ENCODE measurements around the gene BEX3.
"Not testable (repeated sequence)": the region's sequence is repeated elsewhere in the genome, so short reads cannot be mapped to it uniquely, and the experiment has no call there.

Gene BEX3

GRCh38 chrX:103393487-103393886 lies 17.1 kb downstream of the BEX3 start:
- peaks cover 26% of the 10 kb centered on the region for H3K27me3 Mint-ChIP-seq
- ATAC-seq (replicated peaks; ENCODE audit: extremely low read depth, poor library complexity, severe bottlenecking) (no peak), DNase-seq (ENCODE audit: low spot score in 2 of 2) (no peak)
- H3K36me3 Mint-ChIP-seq (ENCODE audit: insufficient read depth) = peaks cover 4% of the 10 kb centered on the region
- H3K4me3 Mint-ChIP-seq = no peak overlapping the region
- no peak overlapping the region for H3K27ac Mint-ChIP-seq (ENCODE audit: low read depth)
- H3K9me3 Mint-ChIP-seq = no peaks in the 10 kb centered on the region
- H3K4me1 Mint-ChIP-seq = no peaks in the 10 kb centered on the region

- Mint-ChIP-seq H3K27me3 (no peaks in the 10 kb centered on the region), H3K36me3 (ENCODE audit: insufficient read depth) (peaks cover 4% of the 10 kb centered on the region), H3K4me1 (no peaks in the 10 kb centered on the region), H3K4me3 (no peak overlapping the region), H3K27ac (ENCODE audit: low read depth) (no peak overlapping the region), H3K9me3 (no peaks in the 10 kb centered on the region)
- no peak for DNase-seq (ENCODE audit: low spot score in 2 of 2)
- no peak for ATAC-seq (replicated peaks; ENCODE audit: extremely low read depth, poor library complexity, severe bottlenecking)
Observed at GRCh38 chrX:103396186-103396585, 19.8 kb downstream of the BEX3 start.

- H3K9me3 Mint-ChIP-seq = no peaks in the 10 kb centered on the region
- peaks cover 4% of the 10 kb centered on the region for H3K36me3 Mint-ChIP-seq (ENCODE audit: insufficient read depth)
- no peak overlapping the region for H3K4me3 Mint-ChIP-seq
- DNase-seq (ENCODE audit: low spot score in 2 of 2) (no peak), ATAC-seq (replicated peaks; ENCODE audit: extremely low read depth, poor library complexity, severe bottlenecking) (no peak)
- H3K27ac Mint-ChIP-seq (ENCODE audit: low read depth) = no peak overlapping the region
- H3K27me3 Mint-ChIP-seq = no peaks in the 10 kb centered on the region
- H3K4me1 Mint-ChIP-seq = no peaks in the 10 kb centered on the region
Observed at GRCh38 chrX:103396660-103397059, 20.3 kb downstream of the BEX3 start.

- Mint-ChIP-seq H3K27ac (ENCODE audit: low read depth) (no peak overlapping the region), H3K36me3 (ENCODE audit: insufficient read depth) (peaks cover 4% of the 10 kb centered on the region), H3K27me3 (no peaks in the 10 kb centered on the region), H3K4me3 (no peak overlapping the region), H3K4me1 (no peaks in the 10 kb centered on the region), H3K9me3 (no peaks in the 10 kb centered on the region)
- no peak for ATAC-seq (replicated peaks; ENCODE audit: extremely low read depth, poor library complexity, severe bottlenecking)
- DNase-seq (ENCODE audit: low spot score in 2 of 2) = no peak
Observed at GRCh38 chrX:103397707-103398106, 21.4 kb downstream of the BEX3 start.

DNA sequence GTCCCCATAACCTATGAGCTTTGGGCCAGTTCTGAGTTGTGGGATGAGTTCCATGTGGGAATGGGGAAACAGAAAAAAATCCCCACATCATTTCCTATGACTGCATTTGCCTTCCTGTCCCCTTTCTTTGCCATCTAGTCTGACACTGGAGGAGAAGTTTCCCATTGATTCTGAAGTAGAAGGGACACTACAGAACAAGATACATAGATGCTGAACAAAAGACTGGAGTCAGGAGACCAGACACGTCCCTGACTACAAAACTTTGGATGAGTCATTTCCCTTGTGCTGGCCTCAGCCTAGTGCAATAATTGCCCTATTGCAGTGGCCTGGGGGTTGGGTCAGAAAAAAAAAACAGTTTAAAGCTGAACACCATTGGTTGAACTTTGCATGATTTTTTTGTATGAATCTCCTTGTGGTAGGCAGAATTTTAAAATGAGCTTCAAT lies 22.1 kb downstream of the BEX3 start:
- Mint-ChIP-seq H3K27me3 (no peaks in the 10 kb centered on the region), H3K4me3 (no peak overlapping the region), H3K27ac (ENCODE audit: low read depth) (no peak overlapping the region), H3K4me1 (no peaks in the 10 kb centered on the region), H3K9me3 (no peaks in the 10 kb centered on the region), H3K36me3 (ENCODE audit: insufficient read depth) (peaks cover 4% of the 10 kb centered on the region)
- ATAC-seq (replicated peaks; ENCODE audit: extremely low read depth, poor library complexity, severe bottlenecking) = no peak
- no peak for DNase-seq (ENCODE audit: low spot score in 2 of 2)

DNA sequence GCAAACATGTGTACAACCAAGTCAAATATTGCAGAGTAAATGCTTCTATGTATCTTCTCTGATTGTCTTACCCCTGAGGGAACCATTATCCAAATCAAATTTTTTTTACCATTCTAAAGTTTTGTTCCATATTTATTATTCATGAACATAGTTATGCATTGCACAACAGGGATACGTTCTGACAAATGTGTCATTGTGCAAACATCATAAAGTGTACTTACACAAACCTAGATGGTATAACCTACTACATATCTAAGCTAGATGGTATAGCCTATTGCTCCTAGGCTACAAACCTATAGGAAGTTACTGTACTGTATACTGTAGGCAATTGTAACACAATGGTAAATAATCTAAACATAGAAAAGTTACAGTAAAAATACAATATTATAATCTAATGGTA lies 23.4 kb downstream of the BEX3 start:
- no peaks in the 10 kb centered on the region for H3K9me3 Mint-ChIP-seq
- H3K27ac Mint-ChIP-seq (ENCODE audit: low read depth) = no peak overlapping the region
- H3K4me1 Mint-ChIP-seq = peaks cover 5% of the 10 kb centered on the region
- ATAC-seq (replicated peaks; ENCODE audit: extremely low read depth, poor library complexity, severe bottlenecking) (no peak), DNase-seq (ENCODE audit: low spot score in 2 of 2) (no peak)
- no peaks in the 10 kb centered on the region for H3K27me3 Mint-ChIP-seq
- peaks cover 4% of the 10 kb centered on the region for H3K36me3 Mint-ChIP-seq (ENCODE audit: insufficient read depth)
- H3K4me3 Mint-ChIP-seq = no peak overlapping the region

- no peak for DNase-seq (ENCODE audit: low spot score in 2 of 2)
Observed at GRCh38 chrX:103400931-103401330, 24.6 kb downstream of the BEX3 start.

DNA sequence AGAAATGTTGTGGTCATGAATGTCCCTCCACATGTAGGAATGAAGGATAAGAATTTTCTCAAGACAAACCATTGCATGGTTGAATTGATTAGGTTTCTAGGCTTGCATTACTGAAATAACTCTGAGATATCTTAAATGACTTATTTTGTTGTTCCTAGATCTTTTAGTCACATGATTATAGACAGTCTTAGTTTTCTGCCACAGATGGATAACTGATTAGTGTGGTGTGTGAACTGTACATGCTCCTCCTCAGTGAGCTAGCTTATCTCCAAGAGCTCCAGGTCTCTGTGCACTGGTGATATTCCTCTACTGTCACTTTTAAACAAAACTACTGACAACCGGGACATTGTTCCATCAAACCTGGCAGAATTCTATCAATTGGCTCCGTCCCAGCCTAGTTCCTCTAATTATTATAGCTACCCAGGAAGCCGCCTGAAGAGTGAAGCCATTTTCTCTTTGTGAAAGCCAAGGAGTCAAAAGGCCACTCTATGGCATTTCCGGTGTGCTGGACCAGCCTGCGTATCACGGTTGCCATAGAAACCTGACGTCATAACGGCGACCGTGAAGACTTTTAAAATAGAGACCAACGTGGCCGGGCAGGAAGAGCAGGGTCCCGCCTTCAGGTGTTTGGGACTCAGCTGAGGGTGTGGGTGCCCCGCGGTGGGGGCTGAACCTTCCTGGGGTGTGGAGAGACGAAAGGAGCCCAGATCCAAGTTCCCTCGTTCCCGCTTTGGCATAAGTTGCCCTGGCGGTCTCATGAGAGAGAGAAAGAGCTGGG lies 28.1 kb downstream of the BEX3 start:
- Mint-ChIP-seq H3K4me3 (peak overlapping the region; percentile 71), H3K4me1 (peaks cover 14% of the 10 kb centered on the region), H3K27me3 (peaks cover 2% of the 10 kb centered on the region), H3K9me3 (no peaks in the 10 kb centered on the region), H3K27ac (ENCODE audit: low read depth) (peak overlapping the region; percentile 87), H3K36me3 (ENCODE audit: insufficient read depth) (no peaks in the 10 kb centered on the region)
- DNase-seq (ENCODE audit: low spot score in 2 of 2) (peak; percentile 10 to 13), ATAC-seq (replicated peaks; ENCODE audit: extremely low read depth, poor library complexity, severe bottlenecking) (no peak)

More at GRCh38 chrX:103400931-103401330, 24.6 kb downstream of the BEX3 start:
- Mint-ChIP-seq H3K27ac (ENCODE audit: low read depth) (no peak overlapping the region), H3K36me3 (ENCODE audit: insufficient read depth) (peaks cover 4% of the 10 kb centered on the region), H3K4me3 (no peak overlapping the region), H3K27me3 (no peaks in the 10 kb centered on the region), H3K9me3 (no peaks in the 10 kb centered on the region), H3K4me1 (peaks cover 14% of the 10 kb centered on the region)
- ATAC-seq (replicated peaks; ENCODE audit: extremely low read depth, poor library complexity, severe bottlenecking) = no peak

DNA sequence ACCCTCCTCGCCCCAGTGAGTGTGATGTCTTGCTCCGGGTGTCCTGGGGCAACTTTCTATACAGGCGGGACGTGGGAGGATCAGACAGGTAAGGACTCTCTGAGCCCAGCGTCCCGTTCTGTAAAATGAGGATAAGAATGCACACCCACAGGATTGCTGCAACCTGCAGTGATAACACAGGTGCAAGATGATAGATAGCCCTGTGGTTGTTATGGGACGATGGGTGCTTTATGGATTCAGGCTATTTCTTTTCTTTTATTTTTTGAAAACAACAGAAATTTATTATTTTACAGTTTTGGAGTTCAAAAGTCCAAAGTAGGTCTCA lies 28.6 kb downstream of the BEX3 start:
- H3K36me3 Mint-ChIP-seq (ENCODE audit: insufficient read depth) = no peaks in the 10 kb centered on the region
- H3K9me3 Mint-ChIP-seq = no peaks in the 10 kb centered on the region
- peak overlapping the region; percentile 71 for H3K4me3 Mint-ChIP-seq
- peaks cover 14% of the 10 kb centered on the region for H3K4me1 Mint-ChIP-seq
- DNase-seq (ENCODE audit: low spot score in 2 of 2) (no peak), ATAC-seq (replicated peaks; ENCODE audit: extremely low read depth, poor library complexity, severe bottlenecking) (no peak)
- peak overlapping the region; percentile 87 for H3K27ac Mint-ChIP-seq (ENCODE audit: low read depth)
- peaks cover 8% of the 10 kb centered on the region for H3K27me3 Mint-ChIP-seq

- Mint-ChIP-seq H3K36me3 (ENCODE audit: insufficient read depth) (no peaks in the 10 kb centered on the region), H3K4me3 (no peak overlapping the region), H3K9me3 (no peaks in the 10 kb centered on the region), H3K27me3 (peaks cover 8% of the 10 kb centered on the region), H3K4me1 (peaks cover 14% of the 10 kb centered on the region), H3K27ac (ENCODE audit: low read depth) (no peak overlapping the region)
- ATAC-seq (replicated peaks; ENCODE audit: extremely low read depth, poor library complexity, severe bottlenecking) = no peak
- no peak for DNase-seq (ENCODE audit: low spot score in 2 of 2)
Observed at GRCh38 chrX:103406256-103406655, 29.9 kb downstream of the BEX3 start.

GRCh38 chrX:103407776-103408175 lies 31.4 kb downstream of the BEX3 start:
- Mint-ChIP-seq H3K27ac (ENCODE audit: low read depth) (no peak overlapping the region), H3K36me3 (ENCODE audit: insufficient read depth) (no peaks in the 10 kb centered on the region), H3K4me3 (no peak overlapping the region), H3K27me3 (peaks cover 8% of the 10 kb centered on the region), H3K4me1 (peaks cover 14% of the 10 kb centered on the region), H3K9me3 (no peaks in the 10 kb centered on the region)
- DNase-seq (ENCODE audit: low spot score in 2 of 2) (no peak), ATAC-seq (replicated peaks; ENCODE audit: extremely low read depth, poor library complexity, severe bottlenecking) (no peak)

DNA sequence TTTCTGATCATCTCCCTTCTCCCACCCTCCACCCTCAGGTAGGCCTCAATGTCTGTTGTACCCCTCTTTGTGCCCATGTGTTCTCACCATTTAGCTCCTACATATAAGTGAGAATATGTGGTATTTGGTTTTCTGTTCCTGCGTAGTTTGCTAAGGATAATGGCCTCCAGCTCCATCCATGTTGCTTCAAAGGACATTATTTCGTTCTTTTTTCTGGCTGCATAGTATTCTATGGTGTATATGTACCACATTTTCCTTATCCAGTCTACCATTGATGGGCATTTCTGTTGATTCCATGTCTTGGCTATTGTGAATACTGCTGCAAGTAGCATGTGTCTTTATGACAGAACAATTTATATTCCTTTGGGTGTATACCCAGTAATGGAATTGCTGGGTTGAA lies 35.4 kb downstream of the BEX3 start:
- not testable (repeated sequence) for H3K36me3 Mint-ChIP-seq (ENCODE audit: insufficient read depth)

DNA sequence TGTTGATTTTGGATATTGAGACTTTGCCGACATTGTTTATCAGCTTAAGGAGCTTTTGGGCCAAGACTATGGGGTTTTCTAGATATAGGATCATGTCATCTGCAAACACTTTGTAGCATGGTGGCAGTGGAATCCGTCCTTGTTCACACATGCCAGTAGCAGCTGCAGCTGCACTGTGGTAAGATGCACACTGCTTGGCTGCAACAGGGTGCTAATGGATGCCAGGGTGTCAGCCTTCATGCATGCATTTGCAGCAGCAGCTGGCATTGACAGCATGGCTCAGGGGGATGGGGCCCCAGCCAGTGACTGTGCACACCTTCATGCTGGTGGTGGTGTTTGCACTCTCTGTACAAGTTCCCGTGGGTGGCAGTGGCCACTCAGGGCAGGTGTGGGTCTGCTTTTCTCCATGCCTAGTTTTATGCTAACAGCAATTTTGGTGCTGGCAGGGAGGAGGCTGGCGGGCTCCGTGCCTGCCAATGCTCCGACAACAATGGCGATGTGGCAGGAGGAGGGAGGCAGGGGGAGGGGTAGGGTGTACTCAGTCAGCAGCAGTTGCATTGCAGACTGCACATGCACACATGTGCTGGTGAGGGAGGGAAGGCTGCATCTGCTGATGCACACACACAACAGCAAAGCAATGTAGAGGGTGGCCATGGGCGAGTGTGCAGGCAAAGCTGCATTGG lies 37.5 kb downstream of the BEX3 start:
- DNase-seq (ENCODE audit: low spot score in 2 of 2) = no peak
- Mint-ChIP-seq H3K4me1 (no peaks in the 10 kb centered on the region), H3K36me3 (ENCODE audit: insufficient read depth) (no peaks in the 10 kb centered on the region), H3K27ac (ENCODE audit: low read depth) (no peak overlapping the region), H3K27me3 (peaks cover 17% of the 10 kb centered on the region), H3K4me3 (no peak overlapping the region), H3K9me3 (no peaks in the 10 kb centered on the region)
- no peak for ATAC-seq (replicated peaks; ENCODE audit: extremely low read depth, poor library complexity, severe bottlenecking)

More for the DNA sequence above, 35.4 kb downstream of the BEX3 start:
- DNase-seq (ENCODE audit: low spot score in 2 of 2); H3K4me3 Mint-ChIP-seq; H3K9me3 Mint-ChIP-seq; ATAC-seq (replicated peaks; ENCODE audit: extremely low read depth, poor library complexity, severe bottlenecking); H3K4me1 Mint-ChIP-seq; H3K27ac Mint-ChIP-seq (ENCODE audit: low read depth): not testable (repeated sequence)
- peaks cover 17% of the 10 kb centered on the region for H3K27me3 Mint-ChIP-seq

All from central memory CD8-positive, alpha-beta T cell (primary cell).